RPMI8226 (cell line): ENCODE measurements around the gene PLAC9.
"Not testable (repeated sequence)": the region's sequence is repeated elsewhere in the genome, so short reads cannot be mapped to it uniquely, and the experiment has no call there.

Experiments used
- DNase-seq: peaks from one replicate; pipeline ENCODE4 v3.0.0-alpha.2; 2015

The PLAC9 gene, protein sequence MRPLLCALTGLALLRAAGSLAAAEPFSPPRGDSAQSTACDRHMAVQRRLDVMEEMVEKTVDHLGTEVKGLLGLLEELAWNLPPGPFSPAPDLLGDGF

DNA sequence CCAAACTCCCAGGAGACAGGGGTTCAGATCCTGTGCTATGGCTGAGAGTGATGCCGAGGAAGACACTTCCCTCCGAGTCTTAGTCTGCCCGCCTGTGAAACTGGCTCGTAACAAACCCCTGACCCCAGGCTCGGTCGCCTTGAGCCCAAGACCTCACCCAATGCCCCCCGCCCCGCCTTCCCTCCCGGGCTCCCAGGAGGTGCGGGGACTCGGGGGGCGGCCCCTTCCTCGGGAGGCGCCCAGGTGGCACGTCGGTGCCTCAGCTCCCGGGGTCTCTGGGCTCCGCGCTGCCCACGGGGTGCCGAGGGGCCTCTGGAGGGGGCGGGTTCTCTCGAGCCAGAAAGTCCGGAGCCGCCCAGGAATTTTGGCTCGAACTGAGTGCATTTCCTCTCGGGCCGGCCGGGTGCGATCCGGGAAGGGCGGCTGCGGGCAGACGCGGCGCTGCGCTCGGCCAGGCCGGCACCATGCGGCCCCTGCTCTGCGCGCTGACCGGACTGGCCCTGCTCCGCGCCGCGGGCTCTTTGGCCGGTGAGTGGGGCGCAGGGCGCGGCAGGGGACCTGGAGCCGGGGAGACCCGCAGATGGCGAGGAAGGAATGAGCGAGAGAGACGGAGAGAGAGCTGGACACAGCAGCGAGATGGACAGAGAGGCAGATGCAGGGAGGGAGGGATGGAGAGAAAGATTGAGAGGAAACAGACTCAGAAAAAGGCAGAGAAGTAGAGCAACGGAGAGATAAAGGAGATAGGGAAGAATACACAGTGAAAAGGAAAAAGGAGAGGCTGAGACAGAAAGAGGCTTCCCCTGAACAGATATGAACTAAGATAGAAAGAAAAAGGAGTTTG is at the start of gene PLAC9:
Gene PLAC9, plus strand, starts transcription at position 432 of the 841 bp plus-strand sequence. Its CDS starts 33 bp downstream, at position 465.
- no peak for DNase-seq

DNA sequence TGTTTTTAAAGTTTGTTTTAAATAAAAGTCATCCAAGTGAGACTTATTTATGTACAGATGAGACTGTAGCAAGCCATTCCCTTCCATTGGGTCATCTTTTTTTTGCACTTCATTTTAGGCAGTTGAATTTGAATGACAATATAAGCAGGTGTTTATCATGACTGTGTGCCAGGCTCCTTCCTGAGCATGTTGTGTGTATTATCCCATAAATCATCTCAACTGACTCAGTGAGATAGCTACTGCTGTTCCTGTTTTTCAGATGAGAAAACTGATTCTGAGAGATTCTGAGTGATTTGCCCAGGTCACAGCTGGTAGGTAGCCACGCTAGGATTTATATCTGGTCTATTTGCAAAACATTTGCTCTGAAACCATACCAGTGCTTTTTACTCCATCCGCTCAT is 42.4 kb upstream of the PLAC9 start:
- no peak for DNase-seq

DNA sequence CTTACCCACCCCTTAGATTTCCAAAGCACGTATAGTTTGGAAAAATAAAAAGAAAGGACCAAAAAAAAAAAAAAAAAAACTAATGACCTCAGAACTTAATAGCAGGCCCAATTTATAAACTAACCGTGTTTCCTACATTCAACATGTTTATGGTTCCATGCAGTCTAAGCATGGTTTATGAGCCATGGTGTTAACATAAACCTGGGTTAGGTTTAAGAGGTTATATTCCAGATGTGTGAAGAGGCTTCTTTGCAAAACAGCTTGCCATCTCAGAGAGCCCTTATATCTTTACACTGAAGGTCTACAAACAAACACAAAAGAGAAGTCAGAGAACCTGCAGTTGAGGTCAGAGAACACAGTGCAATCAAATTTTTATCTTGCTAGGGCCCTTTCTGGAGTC is 38.3 kb upstream of the PLAC9 start:
- no peak for DNase-seq

DNA sequence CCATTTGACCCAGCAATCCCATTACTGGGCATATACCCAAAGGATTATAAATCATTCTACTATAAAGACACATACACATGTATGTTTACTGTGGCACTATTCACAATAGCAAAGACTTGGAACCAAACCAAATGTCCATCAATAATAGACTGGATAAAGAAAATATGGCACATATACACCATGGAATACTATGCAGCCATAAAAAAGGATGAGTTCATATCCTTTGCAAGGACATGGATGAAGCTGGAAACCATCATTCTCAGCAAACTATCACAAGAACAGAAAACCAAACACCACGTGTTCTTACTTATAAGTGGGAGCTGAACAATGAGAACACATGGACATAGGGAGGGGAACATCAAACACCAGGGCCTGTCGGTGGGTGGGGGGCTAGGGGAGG is 34.3 kb upstream of the PLAC9 start:
- DNase-seq: not testable (repeated sequence)

DNA sequence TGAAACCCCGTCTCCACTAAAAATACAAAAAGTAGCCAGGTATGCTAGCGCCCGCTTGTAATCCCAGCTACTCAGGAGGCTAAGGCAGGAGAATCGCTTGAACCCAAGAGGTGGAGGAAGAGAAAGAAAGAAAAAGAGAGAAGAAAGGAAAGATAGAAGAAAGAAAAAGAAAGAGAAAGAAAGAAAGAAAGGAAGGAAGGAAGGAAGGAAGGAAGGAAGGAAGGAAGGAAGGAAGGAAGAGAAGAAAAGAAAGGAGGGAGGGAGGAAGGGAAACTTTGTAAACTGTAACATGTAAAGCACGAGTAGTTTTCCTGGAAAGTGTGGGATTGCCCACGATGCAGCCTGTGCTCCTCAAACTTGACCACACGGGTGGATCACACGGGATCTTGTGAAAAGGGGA is 33.2 kb upstream of the PLAC9 start:
- not testable (repeated sequence) for DNase-seq

DNA sequence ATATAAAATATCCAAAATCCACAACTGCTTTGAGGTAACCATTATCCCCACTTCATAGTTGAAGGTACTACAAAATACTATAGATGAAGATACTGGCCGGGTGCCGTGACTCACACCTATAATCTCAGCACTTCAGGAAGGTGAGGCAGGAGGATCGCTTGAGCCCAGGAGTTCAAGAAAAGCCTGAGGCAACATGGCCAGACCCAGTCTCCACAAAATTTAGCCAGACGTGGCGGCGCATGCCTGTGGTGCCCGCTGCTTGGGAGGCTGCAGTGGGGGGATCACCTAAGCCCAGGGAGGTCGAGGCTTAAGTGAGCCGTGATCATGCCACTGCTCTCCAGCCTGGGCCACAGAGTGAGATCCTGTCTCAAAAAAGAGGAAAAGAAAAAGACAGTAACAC is 32.4 kb upstream of the PLAC9 start:
- DNase-seq: no peak

DNA sequence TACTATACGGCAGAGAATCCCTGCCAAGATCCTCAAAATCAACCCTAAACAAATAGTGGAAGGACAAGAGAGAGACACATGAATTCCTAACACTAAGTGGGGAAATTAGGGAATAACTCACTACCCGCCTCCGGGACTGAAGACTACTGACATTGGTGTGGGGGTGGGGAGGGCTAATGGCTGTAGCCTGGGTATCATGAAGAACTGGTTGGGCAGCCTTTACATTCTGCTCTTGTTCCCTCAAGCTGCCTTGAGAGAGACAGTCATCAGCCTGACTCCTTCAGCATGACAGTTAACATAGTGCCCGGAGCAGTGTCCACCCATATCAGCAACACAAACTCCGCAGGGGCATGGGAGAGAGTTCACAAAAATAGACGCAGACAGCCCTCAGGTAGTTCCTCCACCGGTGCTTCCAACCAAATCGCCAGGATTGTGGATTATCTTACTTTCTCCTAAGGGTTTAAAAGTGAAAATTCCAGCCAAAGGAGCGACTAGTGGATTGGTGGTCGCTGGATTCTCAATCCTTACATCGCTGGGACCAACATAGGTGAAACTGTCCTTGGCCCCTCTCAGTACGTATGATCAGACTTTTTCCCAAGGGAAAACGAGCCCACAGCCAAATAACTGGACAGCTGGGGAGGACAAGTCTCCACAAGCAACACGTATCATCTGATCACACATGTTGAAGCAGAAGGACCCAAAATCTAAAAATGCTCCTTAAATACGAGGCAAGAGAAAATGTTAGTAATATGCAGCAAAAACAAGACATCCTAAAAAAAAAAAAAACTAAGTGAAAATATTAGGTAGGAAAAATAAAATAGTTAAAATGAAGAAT is 31.5 kb upstream of the PLAC9 start:
- DNase-seq: no peak

DNA sequence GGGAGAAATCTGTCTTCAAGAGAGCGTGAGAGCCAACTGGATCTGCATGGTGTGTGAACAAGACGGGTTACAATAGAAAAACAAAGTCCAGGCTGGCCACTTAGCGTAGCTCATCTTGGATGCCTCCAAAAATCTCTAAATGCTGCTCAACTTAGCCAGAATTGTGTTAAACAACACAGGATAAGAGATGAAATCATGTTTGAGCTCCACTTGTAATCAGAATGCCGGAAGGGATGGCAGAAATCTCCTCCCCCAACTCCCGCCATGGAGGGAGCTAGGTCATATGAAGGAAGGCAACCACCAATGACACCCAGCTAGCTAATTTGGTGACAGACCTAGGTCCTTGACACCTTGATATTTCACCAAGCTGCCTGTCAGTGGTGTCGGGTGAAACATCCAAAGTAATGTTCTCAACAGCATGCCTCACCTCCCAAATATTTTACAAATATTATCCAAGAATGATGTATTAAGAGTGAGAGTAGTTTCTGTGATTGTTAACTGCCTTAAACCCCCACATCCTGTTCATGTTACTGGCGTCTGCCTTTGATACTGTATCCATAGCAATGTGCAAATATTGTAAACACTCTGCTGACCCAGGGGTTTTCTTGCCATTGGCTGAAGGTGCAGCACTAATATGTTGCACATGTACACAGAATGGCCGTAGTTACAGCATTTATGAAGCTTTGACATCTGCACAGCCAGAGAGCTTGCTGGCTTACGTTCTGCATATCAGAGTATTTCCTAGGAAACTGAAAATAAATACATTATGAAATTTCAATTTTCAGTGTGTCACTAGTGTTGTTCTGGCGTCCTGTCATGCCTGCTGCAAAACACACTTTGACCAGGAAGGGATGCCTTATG is 28.2 kb upstream of the PLAC9 start:
- peak; percentile 5 for DNase-seq

DNA sequence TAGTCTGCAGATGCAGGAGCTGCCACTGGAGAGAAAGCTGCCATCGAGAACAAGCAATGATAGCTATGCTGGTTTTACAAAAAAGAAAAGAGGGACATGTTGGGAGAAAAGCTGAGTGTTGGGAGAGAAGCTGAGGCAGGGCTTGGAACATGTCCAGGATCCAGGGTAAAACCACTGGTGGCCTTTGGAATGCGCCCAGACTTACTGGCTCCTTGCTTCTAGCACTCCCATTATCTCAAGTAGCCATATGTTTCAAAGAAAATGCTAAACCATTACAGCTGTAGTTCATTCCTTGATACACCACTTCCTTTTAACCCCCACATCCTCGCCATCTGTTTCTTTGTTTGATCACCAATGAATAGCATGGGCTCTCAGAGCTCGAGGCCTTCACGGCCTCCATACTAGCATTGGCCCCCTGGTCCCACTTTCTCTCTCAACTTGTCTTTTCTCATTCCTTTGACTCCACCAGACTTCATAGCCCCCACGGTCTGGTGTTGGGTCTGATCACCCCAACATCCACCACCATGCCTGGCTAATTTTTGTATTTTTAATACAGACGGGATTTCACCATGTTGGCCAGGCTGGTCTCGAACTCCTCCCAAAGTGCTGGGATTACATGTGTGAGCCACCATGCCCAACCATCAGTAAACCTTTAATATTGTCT is 23.8 kb upstream of the PLAC9 start:
- DNase-seq: no peak

DNA sequence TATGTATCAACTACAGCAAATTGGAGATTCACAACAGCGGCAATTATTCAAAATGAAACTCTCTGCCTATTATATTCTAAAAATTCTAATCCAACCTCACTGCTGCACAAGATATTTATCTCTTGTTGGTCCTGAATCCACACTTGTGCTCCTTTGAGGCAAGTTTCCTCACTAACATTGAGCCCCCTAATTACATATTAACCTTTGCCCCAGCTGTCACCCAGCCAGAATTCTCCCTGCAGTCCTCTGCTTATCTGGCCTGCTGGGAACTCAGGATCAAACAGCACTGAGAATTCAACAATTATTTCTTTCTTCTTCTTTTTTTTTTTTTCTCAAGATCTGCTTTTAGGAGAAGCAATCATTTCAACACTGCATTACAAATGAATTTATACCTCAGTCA is 21.5 kb upstream of the PLAC9 start:
- no peak for DNase-seq

DNA sequence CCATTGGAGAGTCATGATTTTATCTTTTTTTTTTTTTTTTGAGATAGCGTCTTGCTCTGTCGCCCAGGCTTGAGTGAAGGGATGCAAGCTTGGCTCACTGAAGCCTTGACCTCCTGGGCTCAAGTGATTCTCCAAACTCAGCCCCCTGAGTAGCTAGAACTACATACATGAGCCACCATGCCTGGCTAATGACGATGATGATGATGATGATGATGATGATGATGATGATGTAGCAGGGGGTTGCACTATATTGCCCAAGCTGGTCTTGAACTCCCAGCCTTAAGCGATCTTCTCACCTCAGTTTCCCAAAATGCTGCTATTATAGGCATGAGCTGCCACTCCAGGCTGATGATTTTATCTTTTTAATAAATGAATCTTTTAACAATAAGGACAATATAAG is 13.9 kb upstream of the PLAC9 start:
- DNase-seq: no peak

DNA sequence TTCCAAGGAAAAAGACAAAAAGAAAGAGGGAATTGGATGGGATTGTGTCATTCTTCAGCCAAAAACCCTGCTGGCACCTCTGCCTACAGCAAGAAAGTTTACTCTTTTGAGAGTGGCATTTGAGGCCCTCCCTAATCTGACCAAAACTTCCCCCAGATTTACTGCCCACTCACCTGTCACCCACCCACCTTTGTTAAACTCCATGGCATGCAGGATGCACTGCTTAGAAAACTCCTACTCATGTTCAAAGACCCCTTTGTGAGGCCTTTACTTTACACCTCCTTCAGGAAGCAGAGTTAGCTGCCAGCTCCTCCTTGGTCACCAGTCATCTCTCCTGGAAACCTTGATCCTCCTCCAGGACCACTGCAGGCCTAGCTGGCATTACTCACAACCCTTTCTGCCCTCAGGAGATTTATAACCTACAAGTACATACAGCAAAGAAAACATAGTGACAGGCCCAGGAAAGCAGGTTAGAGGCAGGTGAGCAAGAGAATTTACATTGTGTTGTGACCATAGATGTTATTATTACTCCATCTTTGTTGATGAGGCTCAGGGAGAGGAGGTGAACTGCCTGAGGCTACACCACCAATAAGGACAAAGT is 10.3 kb upstream of the PLAC9 start:
- DNase-seq: no peak

DNA sequence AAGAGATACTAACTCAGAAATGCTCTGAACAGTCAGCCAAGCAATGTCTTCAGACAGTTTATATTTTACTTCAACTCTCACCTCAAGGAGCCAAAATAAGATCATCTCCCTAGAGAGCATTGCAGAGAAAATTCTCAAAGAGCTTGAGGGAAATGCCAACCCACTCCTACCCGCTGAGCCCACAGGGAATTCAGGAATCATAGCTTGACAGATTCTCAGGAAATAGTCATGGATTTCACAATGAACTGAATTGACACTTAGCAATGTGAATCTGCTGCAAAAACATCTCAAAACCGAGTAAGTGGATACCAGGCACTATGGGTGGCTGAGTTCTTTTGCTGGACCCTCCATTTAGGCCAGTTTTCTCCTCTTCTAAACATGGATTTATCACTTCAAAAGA is 9.8 kb upstream of the PLAC9 start:
- no peak for DNase-seq

DNA sequence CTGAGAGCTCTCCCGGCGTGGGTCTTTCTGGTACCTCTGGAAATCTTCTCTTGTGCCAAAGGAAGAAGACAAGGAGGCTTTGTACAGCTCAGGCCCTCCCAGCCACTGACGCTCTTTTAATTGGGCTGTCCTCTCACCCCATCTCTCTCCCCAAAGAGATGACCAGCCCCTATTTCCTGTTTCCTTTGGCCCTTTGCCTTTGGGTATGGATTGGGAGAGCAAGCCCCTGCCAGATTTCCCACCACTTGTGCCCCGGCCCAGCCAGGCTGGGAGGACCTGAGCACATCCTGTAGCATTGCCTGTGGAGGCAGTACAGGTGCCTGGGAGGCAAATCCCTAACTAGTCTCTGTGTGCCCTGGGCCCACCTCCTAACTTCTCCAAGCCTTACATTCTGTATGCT is 5.7 kb upstream of the PLAC9 start:
- DNase-seq: no peak

DNA sequence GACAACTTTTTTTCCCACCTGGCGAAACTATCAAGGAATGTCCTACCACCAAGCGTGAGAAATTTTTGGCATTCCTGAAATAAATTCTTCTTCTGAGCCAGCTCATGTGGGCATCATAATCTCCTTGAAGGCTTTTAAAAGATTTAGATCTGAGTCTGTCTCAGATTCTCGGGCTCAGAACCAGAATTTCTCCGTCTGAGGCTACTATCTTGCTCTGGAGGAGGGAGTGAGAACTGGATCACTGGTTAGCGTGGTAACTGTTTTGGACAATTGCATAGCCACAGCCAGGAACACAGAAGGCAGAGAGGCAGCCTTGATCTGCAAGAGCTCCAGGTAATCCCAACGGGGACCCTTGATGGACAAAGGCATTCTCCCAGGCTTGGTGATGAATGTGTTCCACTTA is 1.0 kb upstream of the PLAC9 start:
- no peak for DNase-seq

DNA sequence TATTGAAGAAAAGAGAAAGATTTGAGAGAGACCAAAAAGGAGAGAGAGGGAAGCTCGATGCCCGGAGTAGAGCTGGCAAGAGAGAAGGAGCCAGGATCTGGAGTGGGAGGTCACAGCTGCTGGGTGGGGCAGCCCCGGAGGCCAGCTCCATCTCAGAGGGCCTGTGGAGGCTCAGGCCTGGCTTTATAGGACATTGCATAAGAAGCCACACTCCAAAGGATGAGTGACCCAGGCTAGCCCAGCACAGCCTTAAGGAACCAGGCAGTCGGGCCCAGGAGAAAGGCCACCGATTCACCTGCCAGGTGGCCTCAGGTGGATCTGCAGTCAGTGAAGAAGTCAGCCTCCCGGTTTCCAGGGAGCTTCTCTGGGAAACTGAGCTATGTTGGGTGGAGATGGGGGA is 676 bp downstream of the PLAC9 start:
- DNase-seq: no peak

DNA sequence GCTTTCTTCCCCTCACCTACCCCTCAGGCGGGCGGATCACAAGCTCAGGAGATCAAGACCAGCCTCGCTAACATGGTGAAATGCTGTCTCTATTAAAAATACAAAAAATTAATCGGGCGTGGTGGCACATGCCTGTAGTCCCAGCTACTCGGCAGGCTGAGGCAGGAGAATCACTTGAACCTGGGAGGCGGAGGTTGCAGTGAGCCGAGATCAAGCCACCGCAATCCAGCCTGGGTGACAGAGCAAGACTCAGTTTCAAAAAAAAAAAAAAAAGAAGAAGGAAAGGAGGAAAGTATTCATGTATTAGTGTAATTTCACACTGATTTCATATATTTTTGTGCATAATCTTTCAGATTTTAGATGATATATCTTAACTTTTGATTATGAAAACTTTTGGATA is 1.2 kb downstream of the PLAC9 start:
- not testable (repeated sequence) for DNase-seq

DNA sequence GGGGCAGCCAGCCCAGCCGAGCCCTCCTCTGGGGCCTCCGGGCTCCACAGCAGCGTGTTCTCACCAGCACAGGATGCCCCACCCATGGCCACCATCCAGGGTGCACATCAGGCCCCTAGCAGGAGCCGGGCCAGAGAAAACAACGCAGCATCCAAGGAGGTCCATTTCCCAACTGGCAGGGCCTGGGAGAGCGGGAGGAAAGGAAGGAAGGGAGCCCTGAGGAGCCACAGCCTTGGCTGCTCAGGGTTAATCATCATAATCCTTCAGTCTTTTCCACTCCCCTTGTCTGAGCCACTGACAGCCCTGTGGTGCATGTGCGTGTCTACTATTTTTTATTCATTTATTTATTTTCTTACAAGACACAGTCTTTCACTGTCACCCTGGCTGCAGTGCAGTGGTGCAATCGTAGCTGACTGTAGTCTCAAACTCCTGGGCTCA is 3.6 kb downstream of the PLAC9 start:
- DNase-seq: no peak

DNA sequence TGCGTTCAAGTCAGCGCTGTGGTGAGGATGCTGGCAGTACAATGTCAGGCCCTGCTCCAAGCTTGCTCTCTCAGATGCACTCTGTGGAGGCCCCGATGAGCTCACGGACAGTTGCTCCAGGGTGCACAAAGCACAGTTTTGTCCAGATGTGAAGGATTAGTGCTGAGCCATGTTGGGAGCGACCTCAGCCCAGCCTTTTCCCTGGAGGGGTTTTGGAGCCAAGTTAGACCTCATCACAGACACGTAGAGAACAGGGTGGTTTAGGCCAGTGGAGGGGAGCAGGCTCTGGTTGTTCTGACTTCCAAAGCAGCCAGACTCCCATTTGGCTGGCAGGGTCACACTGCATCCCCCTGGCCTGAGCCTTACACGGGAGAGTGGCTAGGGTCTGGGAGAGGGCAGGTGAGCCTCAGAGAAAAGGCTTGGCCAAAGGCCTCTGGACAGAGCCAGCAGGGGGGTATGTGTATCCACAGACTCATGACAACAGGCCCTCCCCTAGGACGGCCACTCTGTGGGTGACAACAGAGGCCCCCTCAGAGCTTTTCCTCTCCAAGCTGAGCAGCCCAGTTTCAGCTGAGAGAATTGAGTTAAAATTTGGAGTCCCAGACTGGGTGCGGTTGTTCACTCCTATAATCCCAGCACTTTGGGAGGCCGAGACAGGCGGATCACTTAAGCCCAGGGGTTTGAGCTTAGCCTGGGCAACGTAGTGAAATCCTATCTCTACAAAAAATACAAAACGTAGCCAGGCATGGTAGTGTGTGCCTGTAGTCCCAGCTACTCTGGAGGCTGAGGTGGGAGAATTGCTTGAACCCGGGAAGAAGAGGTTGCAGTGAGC is 4.7 kb downstream of the PLAC9 start:
- no peak for DNase-seq

DNA sequence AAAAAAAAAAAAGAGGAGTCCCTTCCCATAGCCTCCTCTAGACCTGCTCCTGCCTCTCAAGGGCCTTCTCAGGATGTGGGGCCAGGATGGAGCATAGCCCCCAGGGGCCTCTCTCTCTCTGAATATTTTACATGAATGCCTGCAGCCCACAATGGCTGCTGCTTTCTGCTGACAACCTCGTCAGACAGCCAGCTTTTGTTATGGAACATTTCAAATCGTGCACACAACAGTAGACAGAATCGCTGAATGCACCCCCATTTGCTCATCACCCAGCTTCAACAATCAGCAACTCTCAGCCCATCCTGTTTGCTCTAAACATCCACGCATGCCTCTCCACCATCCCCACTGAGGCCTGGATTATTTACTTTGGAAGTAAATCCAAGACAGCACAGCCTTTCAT is 5.4 kb downstream of the PLAC9 start:
- no peak for DNase-seq

DNA sequence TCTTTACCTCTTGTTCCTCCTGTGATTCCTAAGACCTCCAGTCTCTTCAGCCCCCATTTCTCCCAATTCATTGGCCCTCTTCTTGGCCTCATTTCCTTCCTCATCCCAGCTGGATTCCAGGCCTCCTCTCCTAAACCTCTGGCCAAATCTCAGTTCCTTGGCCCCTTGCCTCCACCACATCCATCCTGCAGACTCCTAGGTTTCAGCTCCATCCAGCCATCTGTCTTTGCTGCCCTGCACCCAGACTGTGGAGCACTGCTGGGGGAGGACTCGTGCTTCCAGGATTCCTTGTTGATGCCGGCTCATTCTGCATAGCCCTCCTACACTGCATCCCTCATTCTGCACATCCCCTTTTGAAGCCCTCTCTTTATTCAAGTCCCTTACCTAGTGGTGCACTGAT is 6.7 kb downstream of the PLAC9 start:
- DNase-seq: no peak
